OCI-LY7 (cell line): ENCODE results near the gene ZNF14.

Experiments
- EZH2phosphoT487 ChIP-seq: fragments of 200-600 bp; sonication (generic); IDR thresholded peaks from 2 replicates; pipeline ENCODE4 v1.6.1; 2018; ENCODE audit warnings: low read depth, borderline replicate concordance, mild to moderate bottlenecking, mixed run types, antibody characterized with exemption, low read length, moderate library complexity, mixed read lengths
- TF ChIP-seq, protein P1 (sequence below): fragments of 200-600 bp; sonication (generic); conservative IDR thresholded peaks from 2 replicates; pipeline ENCODE4 v1.5.1; 2014; ENCODE audit warnings: mild to moderate bottlenecking, antibody characterized with exemption, low read length, moderate library complexity, mixed read lengths

DNA sequence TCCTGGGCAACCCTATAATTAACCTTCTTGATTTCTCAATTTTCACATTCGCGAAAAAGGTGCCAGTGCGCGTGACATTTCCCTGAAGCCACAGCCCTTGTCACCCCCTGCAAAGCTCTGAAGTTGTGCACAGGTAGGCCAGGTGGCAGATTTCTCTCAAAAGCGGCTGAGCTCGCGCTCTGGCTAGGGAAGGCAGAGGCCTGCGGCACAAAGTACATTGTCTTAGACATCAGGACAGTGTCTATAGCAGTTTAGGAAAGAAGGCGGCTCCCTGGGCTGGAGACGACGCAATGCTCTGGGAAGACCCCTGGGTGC is 42.9 kb upstream of the ZNF14 start:
- TF ChIP-seq, protein P1, sequence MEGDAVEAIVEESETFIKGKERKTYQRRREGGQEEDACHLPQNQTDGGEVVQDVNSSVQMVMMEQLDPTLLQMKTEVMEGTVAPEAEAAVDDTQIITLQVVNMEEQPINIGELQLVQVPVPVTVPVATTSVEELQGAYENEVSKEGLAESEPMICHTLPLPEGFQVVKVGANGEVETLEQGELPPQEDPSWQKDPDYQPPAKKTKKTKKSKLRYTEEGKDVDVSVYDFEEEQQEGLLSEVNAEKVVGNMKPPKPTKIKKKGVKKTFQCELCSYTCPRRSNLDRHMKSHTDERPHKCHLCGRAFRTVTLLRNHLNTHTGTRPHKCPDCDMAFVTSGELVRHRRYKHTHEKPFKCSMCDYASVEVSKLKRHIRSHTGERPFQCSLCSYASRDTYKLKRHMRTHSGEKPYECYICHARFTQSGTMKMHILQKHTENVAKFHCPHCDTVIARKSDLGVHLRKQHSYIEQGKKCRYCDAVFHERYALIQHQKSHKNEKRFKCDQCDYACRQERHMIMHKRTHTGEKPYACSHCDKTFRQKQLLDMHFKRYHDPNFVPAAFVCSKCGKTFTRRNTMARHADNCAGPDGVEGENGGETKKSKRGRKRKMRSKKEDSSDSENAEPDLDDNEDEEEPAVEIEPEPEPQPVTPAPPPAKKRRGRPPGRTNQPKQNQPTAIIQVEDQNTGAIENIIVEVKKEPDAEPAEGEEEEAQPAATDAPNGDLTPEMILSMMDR, result no peak
- no peak for TF ChIP-seq EZH2phosphoT487
